Left kidney (tissue), 2 donors: ENCODE results near the gene CAPN11. TPM values are rescaled to one million over a fixed set of nuclear protein-coding genes. Genes with fewer than 3 reads are reported as not detected.
A peak's percentile ranks its signal among the peaks of the same experiment; 100 is the strongest.
"Not testable (repeated sequence)": the region's sequence is repeated elsewhere in the genome, so short reads cannot be mapped to it uniquely, and the experiment has no call there.

Experiments
- DNase-seq: peaks from one replicate; pipeline ENCODE4 v3.0.0-alpha.2; 2013
- polyA plus RNA-seq: library from polyadenylated mRNA; unstranded; fragments of 120-200 nt; gene quantifications from one replicate; pipeline ENCODE4 v1.2.1, GENCODE V29; 2013; ENCODE audit not compliant: insufficient read length

The CAPN11 gene
- polyA plus RNA-seq, 1 donor: 0.23 TPM

- no peak for DNase-seq
Measured at GRCh38 chr6:44131892-44132291, 26.7 kb upstream of the CAPN11 start.

DNA sequence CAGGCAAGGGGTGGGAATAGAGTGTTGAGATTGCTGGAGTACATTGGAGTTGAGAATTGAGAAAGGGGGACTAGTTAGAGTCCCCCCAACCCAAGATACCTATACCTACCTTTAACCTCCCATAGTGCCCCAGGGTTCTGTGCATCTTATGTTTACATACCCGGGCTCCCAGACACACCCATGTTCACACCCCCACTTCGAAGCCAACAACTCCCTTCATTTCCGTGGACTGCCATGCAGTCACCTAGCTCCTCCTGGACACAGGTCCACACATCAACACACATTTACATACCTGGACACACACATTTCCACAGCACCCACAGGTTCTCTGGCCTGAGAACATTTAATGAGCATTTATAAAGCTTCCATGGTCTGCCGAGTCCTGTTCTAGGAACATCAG, 26.1 kb upstream of the CAPN11 start:
- DNase-seq: no peak

DNA sequence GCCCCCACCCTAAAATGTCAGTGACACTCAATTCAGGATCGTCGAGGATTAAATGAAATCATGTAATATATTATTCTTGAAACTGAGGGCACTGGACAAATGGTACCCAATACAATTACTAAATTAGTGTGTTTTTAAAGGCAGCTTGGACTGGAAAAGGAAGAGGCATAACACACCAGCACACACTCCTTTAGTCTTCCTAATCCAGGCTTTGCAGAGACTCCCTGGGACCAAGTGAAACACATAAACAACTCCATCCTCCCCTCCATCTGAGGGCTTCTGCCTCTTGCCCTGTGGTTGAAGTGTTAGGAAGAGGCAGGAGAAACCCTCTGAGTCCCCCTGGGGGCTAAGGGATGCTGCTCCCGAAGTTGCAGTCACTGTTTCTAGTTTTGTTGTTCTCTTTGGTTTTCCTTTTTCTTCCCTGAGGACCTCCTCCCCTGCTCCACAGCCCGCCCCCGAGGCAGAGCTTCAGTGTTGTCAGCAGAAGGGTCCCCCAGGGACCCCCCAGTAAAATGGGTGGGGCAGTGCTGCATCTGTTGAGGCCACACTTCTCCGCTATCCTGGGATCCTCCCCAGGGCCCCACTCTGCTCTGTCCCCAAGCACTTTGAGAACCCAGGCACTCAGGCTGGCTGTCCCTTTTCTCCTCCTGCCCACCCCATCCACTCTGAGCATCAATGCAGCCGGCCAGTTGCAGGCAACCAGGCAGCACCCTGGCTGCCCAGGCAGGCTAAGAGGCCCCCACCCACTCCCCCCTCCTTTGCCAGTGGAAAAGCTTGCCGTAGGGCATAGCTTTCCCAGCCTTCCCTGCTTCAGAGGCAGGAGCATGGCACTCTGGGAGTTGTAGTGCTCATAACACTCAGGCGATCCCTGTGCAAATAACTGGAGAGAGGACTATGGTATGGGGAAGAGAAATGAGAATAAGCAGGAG, 25.4 kb upstream of the CAPN11 start:
- no peak for DNase-seq

DNA sequence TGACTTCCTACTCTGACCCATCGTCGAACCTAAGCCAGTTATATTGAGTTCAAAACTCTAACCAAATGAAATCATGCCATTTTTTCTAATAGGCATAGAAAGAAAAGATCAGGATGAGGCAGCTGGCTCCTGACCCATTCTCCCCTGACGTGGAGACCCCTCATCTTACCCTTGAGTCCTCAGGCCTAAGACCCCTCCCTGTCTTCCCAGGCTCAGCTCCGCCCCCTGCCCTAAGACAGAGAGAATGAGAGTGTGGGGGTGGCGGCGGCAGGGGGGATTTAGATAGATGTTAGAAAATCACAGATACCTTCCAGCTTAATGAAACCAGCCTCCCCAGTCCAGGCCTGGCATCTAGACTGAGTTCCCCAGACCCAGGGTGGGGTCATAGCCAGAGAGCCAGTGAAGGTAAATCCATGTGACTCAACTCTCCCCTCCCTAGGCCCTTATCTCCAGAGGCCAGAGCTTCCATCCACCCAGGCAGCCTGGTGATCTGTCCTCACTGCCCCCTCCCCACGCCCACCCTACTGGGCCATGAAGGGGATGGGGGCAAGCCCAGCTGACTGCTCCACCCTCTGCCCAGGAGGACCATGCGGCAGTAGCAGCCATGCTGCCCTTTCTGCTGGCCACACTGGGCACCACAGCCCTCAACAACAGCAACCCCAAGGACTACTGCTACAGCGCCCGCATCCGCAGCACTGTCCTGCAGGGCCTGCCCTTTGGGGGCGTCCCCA, 24.5 kb upstream of the CAPN11 start:
- no peak for DNase-seq

- DNase-seq: no peak
Measured at GRCh38 chr6:44135173-44135758, 23.4 kb upstream of the CAPN11 start.

- DNase-seq: no peak
Measured at GRCh38 chr6:44135875-44136274, 22.7 kb upstream of the CAPN11 start.

- no peak for DNase-seq
Measured at GRCh38 chr6:44138717-44139350, 19.8 kb upstream of the CAPN11 start.

- no peak for DNase-seq
Measured at GRCh38 chr6:44139351-44139743, 19.3 kb upstream of the CAPN11 start.

DNA sequence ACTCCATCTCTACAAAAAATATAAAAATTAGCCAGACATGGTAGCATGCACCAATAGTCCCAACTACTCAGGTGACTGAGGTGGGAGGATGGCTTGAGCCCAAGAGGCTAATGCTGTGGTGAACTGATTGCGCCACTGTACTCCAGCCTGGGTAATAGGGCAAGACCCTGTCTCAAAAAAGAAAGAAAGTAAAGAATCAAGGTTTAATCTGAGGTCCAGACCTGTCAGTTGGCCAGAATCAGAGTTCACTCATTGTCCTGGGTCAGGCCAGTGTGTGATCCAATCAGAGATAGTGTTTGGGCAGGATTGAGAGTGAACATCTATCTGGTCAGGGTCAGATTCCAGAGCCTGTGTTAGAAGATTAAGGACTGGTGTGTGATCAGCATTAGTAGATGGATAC, 15.8 kb upstream of the CAPN11 start:
- DNase-seq: no peak

GRCh38 chr6:44143731-44144130, 14.9 kb upstream of the CAPN11 start:
- no peak for DNase-seq

DNA sequence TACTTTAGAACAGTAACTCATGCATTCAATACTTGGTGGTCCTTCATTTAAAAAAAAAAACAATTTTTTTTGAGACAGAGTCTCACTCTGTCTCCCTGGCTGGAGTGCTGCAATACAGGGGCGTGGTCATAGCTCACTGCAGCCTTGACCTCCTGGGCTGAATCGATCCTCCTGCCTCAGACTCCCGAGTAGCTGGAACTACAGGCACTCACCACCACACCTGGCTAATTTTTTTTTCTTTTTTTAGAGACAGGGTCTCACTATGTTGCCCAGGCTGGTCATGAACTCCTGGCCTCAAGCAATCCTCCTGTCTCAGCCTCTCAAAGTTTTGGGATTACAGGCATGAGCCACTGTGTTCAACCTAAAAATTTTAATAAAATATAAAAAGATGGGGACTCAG, 14.1 kb upstream of the CAPN11 start:
- not testable (repeated sequence) for DNase-seq

- DNase-seq: no peak
Measured at GRCh38 chr6:44145839-44146238, 12.8 kb upstream of the CAPN11 start.

DNA sequence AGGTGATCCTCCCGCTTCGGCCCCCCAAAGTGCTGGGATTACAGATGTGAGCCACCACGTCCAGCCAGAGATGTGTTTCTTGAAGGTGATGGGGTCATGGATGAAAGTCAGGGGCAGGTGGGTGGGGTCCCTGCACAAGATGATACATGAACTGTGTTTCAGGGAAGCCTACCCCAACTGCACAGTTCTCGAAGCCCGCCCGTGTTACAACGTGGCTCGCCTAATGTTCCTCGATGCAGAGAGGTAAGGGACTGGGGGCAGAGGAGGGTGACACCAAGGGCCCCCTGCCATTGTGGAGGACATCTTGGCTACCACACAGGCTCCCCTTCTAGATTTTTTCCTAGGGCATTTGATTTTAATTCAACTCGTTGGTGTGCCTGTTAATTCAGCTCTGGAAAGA, 11.9 kb upstream of the CAPN11 start:
- no peak for DNase-seq

- DNase-seq: no peak
Measured at GRCh38 chr6:44147256-44147655, 11.4 kb upstream of the CAPN11 start.

DNA sequence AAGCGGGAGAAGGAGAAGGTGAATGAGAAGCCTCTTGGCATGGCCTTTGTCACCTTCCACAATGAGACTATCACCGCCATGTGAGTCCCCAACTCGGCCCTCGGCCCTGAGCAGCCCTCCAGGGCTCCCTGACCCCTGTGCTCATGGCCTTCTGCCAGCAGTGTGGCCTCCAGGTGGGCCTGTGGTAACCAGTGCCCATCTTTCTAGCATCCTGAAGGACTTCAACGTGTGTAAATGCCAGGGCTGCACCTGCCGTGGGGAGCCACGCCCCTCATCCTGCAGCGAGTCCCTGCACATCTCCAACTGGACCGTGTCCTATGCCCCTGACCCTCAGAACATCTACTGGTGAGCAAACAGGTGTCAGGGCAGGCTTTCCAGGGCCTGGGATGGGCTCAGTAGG, 10.3 kb upstream of the CAPN11 start:
- no peak for DNase-seq

DNA sequence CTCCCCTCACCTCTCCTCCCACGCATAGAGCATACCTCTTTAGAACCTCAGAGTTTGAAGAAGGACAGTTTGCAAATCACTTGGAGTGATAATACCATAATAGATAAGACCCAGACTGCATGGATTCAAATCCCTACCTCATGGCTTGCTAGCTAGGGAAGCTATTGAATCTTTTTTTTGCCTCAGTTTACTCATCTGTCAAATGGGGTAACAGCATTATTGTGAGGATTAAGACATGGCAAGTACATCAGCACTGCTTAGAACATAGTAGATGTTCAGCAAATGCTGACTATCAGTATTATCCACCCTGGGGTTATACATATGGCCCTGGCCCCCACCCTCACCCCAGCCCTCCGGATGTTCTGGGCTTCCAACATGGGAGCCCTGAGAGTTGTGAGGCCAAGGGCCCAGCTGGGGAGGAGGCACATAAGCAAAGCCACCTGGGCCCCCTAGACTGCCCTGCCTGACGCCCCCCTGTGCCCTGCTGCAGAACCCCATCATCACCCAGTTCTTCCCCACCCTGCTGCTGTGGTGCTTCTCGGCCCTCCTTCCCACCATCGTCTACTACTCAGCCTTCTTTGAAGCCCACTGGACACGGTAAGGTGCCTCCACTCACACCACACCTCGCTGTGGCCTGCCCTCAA, 9.1 kb upstream of the CAPN11 start:
- DNase-seq: no peak

GRCh38 chr6:44150317-44150917, 8.2 kb upstream of the CAPN11 start:
- no peak for DNase-seq

DNA sequence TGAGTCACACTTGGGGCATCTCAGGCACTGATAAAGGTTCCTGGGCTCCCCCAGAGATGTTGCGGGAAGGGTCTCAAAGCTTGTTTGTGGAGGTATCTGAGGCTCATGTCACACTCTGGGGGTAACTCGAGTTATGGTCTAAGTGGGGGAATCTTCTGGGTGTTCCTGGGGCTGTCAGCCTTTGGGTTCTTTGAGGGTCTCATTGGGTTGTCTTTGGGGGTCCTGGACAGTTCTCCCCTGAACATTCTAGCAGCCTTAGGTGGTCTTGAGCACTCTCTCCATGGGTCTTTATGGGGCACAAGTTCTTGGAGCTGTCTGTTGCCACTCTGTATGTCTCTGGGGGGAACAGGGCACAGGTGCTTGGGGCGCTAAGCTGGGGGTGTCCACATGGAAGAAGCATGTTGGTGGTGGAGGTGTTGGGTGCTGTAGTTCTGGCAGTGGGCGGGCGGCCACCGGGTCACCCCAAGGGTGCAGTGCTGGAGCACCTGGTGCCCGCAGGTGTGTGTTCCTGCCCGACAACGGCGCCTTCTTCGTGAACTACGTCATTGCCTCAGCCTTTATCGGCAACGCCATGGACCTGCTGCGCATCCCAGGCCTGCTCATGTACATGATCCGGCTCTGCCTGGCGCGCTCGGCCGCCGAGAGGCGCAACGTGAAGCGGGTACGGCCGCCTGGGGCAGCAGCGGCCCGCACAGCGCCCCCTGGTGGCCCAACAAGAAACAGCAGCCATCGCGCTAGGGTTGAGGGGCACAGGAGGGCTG, 7.1 kb upstream of the CAPN11 start:
- peak; percentile 34 for DNase-seq

- no peak for DNase-seq
Measured at GRCh38 chr6:44152109-44152461, 6.5 kb upstream of the CAPN11 start.

- DNase-seq: no peak
Measured at GRCh38 chr6:44152533-44152932, 6.1 kb upstream of the CAPN11 start.

GRCh38 chr6:44154067-44154466, 4.6 kb upstream of the CAPN11 start:
- DNase-seq: no peak
